Mesenchymal stem cell (in vitro differentiated cells and primary cell): ENCODE data around the gene SRGAP2B.
"Not testable (repeated sequence)": the region's sequence is repeated elsewhere in the genome, so short reads cannot be mapped to it uniquely, and the experiment has no call there.

Experiments used
- DNase-seq: peaks from one replicate; pipeline ENCODE4 v3.0.0-alpha.2; 2013
- H2AFZ ChIP-seq: one replicate; pipeline ENCODE4 v1.6.1; 2013; ENCODE audit warnings: low read depth, mild to moderate bottlenecking, control low read depth, inconsistent platforms, low read length, moderate library complexity
- H2AK5ac ChIP-seq: 2 replicates; pipeline ENCODE4 v1.6.1; 2013; ENCODE audit warnings: low read length, moderate library complexity, mild to moderate bottlenecking, inconsistent platforms; ENCODE audit not compliant: severe bottlenecking
- H2BK120ac ChIP-seq: one replicate; pipeline ENCODE4 v1.6.1; 2013; ENCODE audit warnings: low read depth, mild to moderate bottlenecking, inconsistent platforms, low read length, moderate library complexity
- H2BK12ac ChIP-seq, 2 experiments: one replicate each; pipeline ENCODE4 v1.6.1; 2013; ENCODE audit warnings: inconsistent platforms in 2 of 2, low read length in 2 of 2, mild to moderate bottlenecking in 2 of 2, moderate library complexity in 2 of 2, control low read depth in 1 of 2
- H2BK15ac ChIP-seq: one replicate; pipeline ENCODE4 v1.6.1; 2013; ENCODE audit warnings: mild to moderate bottlenecking, low read depth, inconsistent platforms; ENCODE audit not compliant: poor library complexity, severe bottlenecking
- H2BK5ac ChIP-seq: 2 replicates; pipeline ENCODE4 v1.6.1; 2013; ENCODE audit warnings: low read depth, mild to moderate bottlenecking, low read length, control low read depth, inconsistent platforms; ENCODE audit not compliant: poor library complexity, severe bottlenecking
- H3K14ac ChIP-seq, 2 experiments: one replicate each; pipeline ENCODE4 v1.6.1; 2013; ENCODE audit warnings: inconsistent platforms in 2 of 2, low read length in 2 of 2, control low read depth in 1 of 2, mild to moderate bottlenecking in 1 of 2, moderate library complexity in 1 of 2
- H3K18ac ChIP-seq, 2 experiments: one replicate each; pipeline ENCODE4 v1.6.1; 2013; ENCODE audit warnings: inconsistent platforms in 2 of 2, low read length in 2 of 2, control low read depth in 1 of 2, low read depth in 1 of 2, mild to moderate bottlenecking in 1 of 2
- H3K23ac ChIP-seq, 2 experiments: one replicate each; pipeline ENCODE4 v1.6.1; 2013; ENCODE audit warnings: inconsistent platforms in 2 of 2, low read length in 2 of 2, mild to moderate bottlenecking in 2 of 2, moderate library complexity in 2 of 2, control low read depth in 1 of 2
- H3K27ac ChIP-seq: 2 replicates; pipeline ENCODE4 v1.5.1; 2013; ENCODE audit warnings: mild to moderate bottlenecking, moderate library complexity, low read length, control low read depth, inconsistent platforms; ENCODE audit not compliant: poor library complexity, severe bottlenecking
- H3K27me3 ChIP-seq, 2 experiments: 2 replicates each; pipeline versions ENCODE4 v1.6.1 to v1.7.0; 2013; ENCODE audit warnings: low read length in 2 of 2, mild to moderate bottlenecking in 2 of 2, moderate library complexity in 2 of 2, control low read depth in 1 of 2, inconsistent platforms in 1 of 2; ENCODE audit not compliant: control insufficient read depth in 1 of 2, insufficient read depth in 1 of 2
- H3K36me3 ChIP-seq, 2 experiments: 2 replicates each; pipeline versions ENCODE4 v1.6.1 to v1.7.0; 2013; ENCODE audit warnings: low read length in 2 of 2, control low read depth in 1 of 2, inconsistent platforms in 1 of 2, low read depth in 1 of 2, mild to moderate bottlenecking in 1 of 2; ENCODE audit not compliant: insufficient read depth in 2 of 2, control insufficient read depth in 1 of 2
- H3K4ac ChIP-seq, 2 experiments: one replicate each; pipeline ENCODE4 v1.6.1; 2013; ENCODE audit warnings: inconsistent platforms in 2 of 2, low read length in 2 of 2, mild to moderate bottlenecking in 2 of 2, moderate library complexity in 2 of 2, control low read depth in 1 of 2, low read depth in 1 of 2
- H3K4me1 ChIP-seq: 2 replicates; pipeline ENCODE4 v1.6.1; 2013; ENCODE audit warnings: low read depth, low read length, control low read depth; ENCODE audit not compliant: control insufficient read depth, insufficient read depth
- H3K4me2 ChIP-seq: 2 replicates; pipeline ENCODE4 v1.6.1; 2013; ENCODE audit warnings: low read length, mild to moderate bottlenecking, inconsistent platforms; ENCODE audit not compliant: poor library complexity, severe bottlenecking
- H3K4me3 ChIP-seq, 2 experiments: 2 replicates each; pipeline versions ENCODE4 v1.5.1 to v1.7.0; 2013; ENCODE audit warnings: low read length in 2 of 2, mild to moderate bottlenecking in 2 of 2, control low read depth in 1 of 2, low read depth in 1 of 2; ENCODE audit not compliant: insufficient read depth in 1 of 2
- H3K79me1 ChIP-seq: replicated peaks from 2 replicates; pipeline ENCODE4 v1.6.1; 2013; ENCODE audit warnings: mild to moderate bottlenecking, control low read depth, low read length, inconsistent platforms; ENCODE audit not compliant: poor library complexity, severe bottlenecking
- H3K9ac ChIP-seq: 2 replicates; pipeline ENCODE4 v1.7.0; 2013; ENCODE audit warnings: mild to moderate bottlenecking, low read length, moderate library complexity
- H3K9me3 ChIP-seq: 2 replicates; pipeline ENCODE4 v1.7.0; 2013; ENCODE audit warnings: mild to moderate bottlenecking, low read length; ENCODE audit not compliant: control insufficient read depth
- H4K8ac ChIP-seq: one replicate; pipeline ENCODE4 v1.6.1; 2013; ENCODE audit warnings: inconsistent platforms, mild to moderate bottlenecking, low read length, moderate library complexity
- H4K91ac ChIP-seq: one replicate; pipeline ENCODE4 v1.6.1; 2013; ENCODE audit warnings: mild to moderate bottlenecking, low read length, inconsistent platforms
- WGBS: methylation state at CpG from one replicate; pipeline ENCODE4 v1.1.7; 2013; ENCODE audit warnings: mixed read lengths; 5-methylcytosine and 5-hydroxymethylcytosine counted together

SRGAP2B gene

GRCh38 chr1:145114560-145115057, 19.5 kb upstream of the SRGAP2B start:
- not testable (repeated sequence) for H3K79me1 ChIP-seq, H3K9me3 ChIP-seq, H2BK12ac ChIP-seq, H3K36me3 ChIP-seq, H3K4me2 ChIP-seq, H3K4me3 ChIP-seq, H3K9ac ChIP-seq, H3K4ac ChIP-seq, H2BK15ac ChIP-seq, H2BK120ac ChIP-seq, H3K23ac ChIP-seq, H3K14ac ChIP-seq, H3K4me1 ChIP-seq, H2AFZ ChIP-seq, H4K91ac ChIP-seq, H2AK5ac ChIP-seq, H2BK5ac ChIP-seq, DNase-seq, H3K18ac ChIP-seq, H3K27me3 ChIP-seq, H4K8ac ChIP-seq, H3K27ac ChIP-seq
- WGBS, result no CpG with 5 or more reads among the region's 1 CpG

DNA sequence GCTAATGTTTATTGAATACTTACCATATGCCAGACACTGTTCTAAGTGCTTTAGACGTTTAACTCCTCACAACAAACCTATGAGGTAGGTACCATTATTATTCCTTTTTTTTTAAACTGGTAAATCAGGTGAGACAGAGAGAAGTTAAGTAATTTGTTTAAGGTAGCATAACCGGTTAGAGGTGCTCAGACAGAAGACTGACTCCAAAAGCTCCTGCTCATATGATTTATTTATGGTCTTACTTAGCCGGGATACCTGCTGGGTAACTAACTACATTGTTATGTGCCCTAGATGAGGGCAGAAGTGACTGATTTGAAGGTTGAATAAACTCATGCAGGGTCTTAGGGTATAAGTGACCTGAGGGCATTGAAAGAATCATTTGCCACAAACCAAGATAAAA, 17.6 kb upstream of the SRGAP2B start:
- H2BK120ac ChIP-seq, H3K4me2 ChIP-seq, H2BK15ac ChIP-seq, H3K9ac ChIP-seq, H3K4me3 ChIP-seq, H3K23ac ChIP-seq, H3K27me3 ChIP-seq, H3K36me3 ChIP-seq, H3K27ac ChIP-seq, H3K79me1 ChIP-seq, H3K14ac ChIP-seq, H3K9me3 ChIP-seq, H2BK5ac ChIP-seq, H2BK12ac ChIP-seq, H3K4ac ChIP-seq, H4K91ac ChIP-seq, DNase-seq, H4K8ac ChIP-seq, H2AFZ ChIP-seq, H2AK5ac ChIP-seq, H3K4me1 ChIP-seq, H3K18ac ChIP-seq: not testable (repeated sequence)
- WGBS, result no CpG with 5 or more reads among the region's 3 CpGs

GRCh38 chr1:145111674-145112073, 16.5 kb upstream of the SRGAP2B start:
- H2BK5ac ChIP-seq, H3K14ac ChIP-seq, H4K8ac ChIP-seq, H2BK15ac ChIP-seq, H3K79me1 ChIP-seq, H3K4ac ChIP-seq, H3K4me2 ChIP-seq, H3K9me3 ChIP-seq, H3K36me3 ChIP-seq, H3K4me3 ChIP-seq, H3K18ac ChIP-seq, H2BK12ac ChIP-seq, DNase-seq, H3K27me3 ChIP-seq, H2AFZ ChIP-seq, H4K91ac ChIP-seq, H3K23ac ChIP-seq, H3K27ac ChIP-seq, H3K9ac ChIP-seq, H2AK5ac ChIP-seq, H2BK120ac ChIP-seq, H3K4me1 ChIP-seq: not testable (repeated sequence)
- no CpG with 5 or more reads among the region's 3 CpGs for WGBS

DNA sequence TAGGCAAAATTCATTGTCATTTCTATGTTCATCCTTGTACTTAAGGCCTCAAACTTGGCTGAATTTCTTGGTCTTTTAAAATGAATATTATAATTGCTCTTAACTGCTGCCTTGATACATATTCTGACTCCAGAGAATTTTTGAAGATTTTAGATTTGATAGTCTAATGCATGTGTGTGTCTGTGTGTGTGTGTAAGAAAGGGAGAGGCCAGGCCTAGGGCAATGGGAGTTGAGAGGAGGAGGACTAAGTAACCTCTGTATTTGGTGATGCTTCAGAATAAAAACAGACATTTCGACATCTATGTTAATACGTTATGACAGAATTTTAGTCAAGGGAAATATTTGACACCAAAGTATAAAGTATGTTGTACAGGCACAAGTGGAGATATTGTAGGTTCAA, 8.2 kb upstream of the SRGAP2B start:
- H4K8ac ChIP-seq, H2BK5ac ChIP-seq, H3K4ac ChIP-seq, H3K14ac ChIP-seq, H3K23ac ChIP-seq, H3K79me1 ChIP-seq, H2BK12ac ChIP-seq, H2AFZ ChIP-seq, H3K36me3 ChIP-seq, H3K9ac ChIP-seq, DNase-seq, H2AK5ac ChIP-seq, H4K91ac ChIP-seq, H3K9me3 ChIP-seq, H3K4me2 ChIP-seq, H3K4me1 ChIP-seq, H3K18ac ChIP-seq, H2BK120ac ChIP-seq, H3K27me3 ChIP-seq, H3K4me3 ChIP-seq, H2BK15ac ChIP-seq, H3K27ac ChIP-seq: not testable (repeated sequence)
- WGBS, result no CpG with 5 or more reads among the region's 2 CpGs
